Keratinocyte (primary cell): ENCODE measurements around the gene UCN3. TPM values are rescaled to one million over a fixed set of nuclear protein-coding genes. Genes with fewer than 3 reads are reported as not detected.

Experiments
- DNase-seq: peaks from one replicate; pipeline ENCODE4 v3.0.0-alpha.2; 2011; ENCODE audit warnings: low read depth, missing footprints, low spot score
- FAIRE-seq: peaks from 2 replicates; lab custom pipeline; 2011; peaks lifted over from hg19 to GRCh38; lab: Jason Lieb, UNC
- H2AFZ ChIP-seq: 2 replicates; pipeline ENCODE4 v1.6.0; 2012; ENCODE audit warnings: low read length, control low read depth, inconsistent platforms; ENCODE audit not compliant: control insufficient read depth
- H3K27ac ChIP-seq: 2 replicates; pipeline ENCODE4 v1.5.1; 2011; ENCODE audit warnings: low read length; ENCODE audit not compliant: control insufficient read depth, insufficient read depth
- H3K27me3 ChIP-seq: 3 replicates; pipeline ENCODE4 v1.6.0; 2011; ENCODE audit warnings: low read length; ENCODE audit not compliant: control insufficient read depth, insufficient read depth; ENCODE audit errors: extremely low read depth
- H3K36me3 ChIP-seq, 2 experiments: 2 replicates in 1 of 2; 3 replicates in 1 of 2; pipeline ENCODE4 v1.5.1; 2011; ENCODE audit warnings: low read length in 2 of 2, mild to moderate bottlenecking in 1 of 2; ENCODE audit not compliant: control insufficient read depth in 2 of 2, insufficient read depth in 2 of 2; ENCODE audit errors: extremely low read depth in 1 of 2
- H3K4me1 ChIP-seq: 3 replicates; pipeline ENCODE4 v1.5.1; 2011; ENCODE audit warnings: low read length; ENCODE audit not compliant: control insufficient read depth, insufficient read depth; ENCODE audit errors: extremely low read depth
- H3K4me2 ChIP-seq: 3 replicates; pipeline ENCODE4 v1.6.0; 2011; ENCODE audit warnings: low read depth, low read length; ENCODE audit not compliant: control insufficient read depth, insufficient read depth; ENCODE audit errors: extremely low read depth
- H3K4me3 ChIP-seq, 3 experiments: fragments of 200-600 bp in 1 of 3; sonication (generic) in 1 of 3; 2 replicates in 2 of 3; 3 replicates in 1 of 3; pipeline ENCODE4 v1.5.1; 2011 to 2016; ENCODE audit warnings: low read length in 3 of 3, mild to moderate bottlenecking in 3 of 3, control low read depth in 2 of 3, inconsistent platforms in 1 of 3, low read depth in 1 of 3, mixed read lengths in 1 of 3, mixed run types in 1 of 3, moderate library complexity in 1 of 3; ENCODE audit not compliant: control insufficient read depth in 2 of 3, insufficient read depth in 2 of 3; ENCODE audit errors: extremely low read depth in 1 of 3
- H3K79me2 ChIP-seq: 2 replicates; pipeline ENCODE4 v1.6.0; 2012; ENCODE audit warnings: low read length; ENCODE audit not compliant: control insufficient read depth, insufficient read depth
- H3K9ac ChIP-seq: 3 replicates; pipeline ENCODE4 v1.6.0; 2011; ENCODE audit warnings: low read length; ENCODE audit not compliant: control insufficient read depth, insufficient read depth; ENCODE audit errors: extremely low read depth
- H3K9me1 ChIP-seq: 3 replicates; pipeline ENCODE4 v1.6.0; 2011; ENCODE audit warnings: low read length; ENCODE audit not compliant: control insufficient read depth, insufficient read depth; ENCODE audit errors: extremely low read depth
- H3K9me3 ChIP-seq: 2 replicates; pipeline ENCODE4 v1.5.1; 2012; ENCODE audit warnings: low read depth, low read length; ENCODE audit not compliant: control insufficient read depth
- H4K20me1 ChIP-seq: 3 replicates; pipeline ENCODE4 v1.6.0; 2011; ENCODE audit warnings: low read length; ENCODE audit not compliant: control insufficient read depth, insufficient read depth; ENCODE audit errors: extremely low read depth
- EZH2 ChIP-seq: IDR thresholded peaks from one replicate; pipeline ENCODE4 v1.6.1; 2012; ENCODE audit warnings: inconsistent platforms, mild to moderate bottlenecking, low read length, moderate library complexity
- dilution Hi-C: fragments of 300-500 bp; cut with MboI; formaldehyde crosslinking; loops from one replicate; pipeline ENCODE4 v1.7.0; 2020; ENCODE audit warnings: low sequenced_read_pairs; ENCODE audit not compliant: extremely low pct_ligation_motif_present
- polyA plus RNA-seq, 5 experiments: library from polyadenylated mRNA; depleted of rRNA in 3 of 5; stranded (reverse) in 3 of 5; stranded (forward) in 1 of 5; unstranded in 1 of 5; fragments of >200 nt; gene quantifications; 1 replicate in 1 of 5; 2 replicates in 3 of 5; 3 replicates in 1 of 5; pipeline versions ENCODE4 v1.2.1 to v1.2.3, GENCODE V29; 2011 to 2012; ENCODE audit warnings: missing spikeins in 2 of 5, low read depth in 1 of 5, low replicate concordance in 1 of 5
- TF ChIP-seq, protein P1 (sequence below), 3 experiments: IDR thresholded peaks in 1 of 3; conservative IDR thresholded peaks in 1 of 3; optimal IDR thresholded peaks in 1 of 3; 2 replicates in 2 of 3; 3 replicates in 1 of 3; pipeline versions ENCODE3 to v1.5.1; 2011; ENCODE audit warnings: low read length in 3 of 3, mild to moderate bottlenecking in 3 of 3, moderate library complexity in 2 of 3, control low read depth in 1 of 3, inconsistent platforms in 1 of 3; ENCODE audit not compliant: insufficient read depth in 2 of 3; ENCODE audit errors: extremely low read depth in 1 of 3

Gene UCN3
- polyA plus RNA-seq, 1 donor (not counting 4 experiments of a cell fraction or from before 2014, with no cell fraction given): not detected

DNA sequence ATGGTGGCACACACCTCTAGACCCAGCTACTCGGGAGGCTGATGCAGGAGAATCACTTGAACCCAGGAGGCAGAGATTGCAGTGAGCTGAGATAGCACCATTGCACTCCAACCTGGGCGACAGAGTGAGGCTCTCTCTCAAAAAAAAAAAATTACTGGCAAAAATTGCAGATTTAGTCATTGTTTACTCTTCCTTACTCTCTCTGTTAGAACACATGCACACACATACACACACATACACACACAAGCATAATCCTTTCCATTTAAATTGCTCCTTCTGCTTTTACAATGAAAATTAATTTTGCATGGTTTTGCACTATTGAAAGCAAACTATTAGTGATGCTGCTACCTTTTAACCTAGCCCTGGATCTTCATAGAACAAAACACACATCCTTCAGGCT is 15.4 kb upstream of the UCN3 start:
- dilution Hi-C loops: no loop called here
- H3K27me3 ChIP-seq: no peaks in the 10 kb centered on the region
- H3K4me2 ChIP-seq: no peak overlapping the region
- H3K9ac ChIP-seq: no peak overlapping the region
- TF ChIP-seq EZH2: no peak
- TF ChIP-seq, protein P1, sequence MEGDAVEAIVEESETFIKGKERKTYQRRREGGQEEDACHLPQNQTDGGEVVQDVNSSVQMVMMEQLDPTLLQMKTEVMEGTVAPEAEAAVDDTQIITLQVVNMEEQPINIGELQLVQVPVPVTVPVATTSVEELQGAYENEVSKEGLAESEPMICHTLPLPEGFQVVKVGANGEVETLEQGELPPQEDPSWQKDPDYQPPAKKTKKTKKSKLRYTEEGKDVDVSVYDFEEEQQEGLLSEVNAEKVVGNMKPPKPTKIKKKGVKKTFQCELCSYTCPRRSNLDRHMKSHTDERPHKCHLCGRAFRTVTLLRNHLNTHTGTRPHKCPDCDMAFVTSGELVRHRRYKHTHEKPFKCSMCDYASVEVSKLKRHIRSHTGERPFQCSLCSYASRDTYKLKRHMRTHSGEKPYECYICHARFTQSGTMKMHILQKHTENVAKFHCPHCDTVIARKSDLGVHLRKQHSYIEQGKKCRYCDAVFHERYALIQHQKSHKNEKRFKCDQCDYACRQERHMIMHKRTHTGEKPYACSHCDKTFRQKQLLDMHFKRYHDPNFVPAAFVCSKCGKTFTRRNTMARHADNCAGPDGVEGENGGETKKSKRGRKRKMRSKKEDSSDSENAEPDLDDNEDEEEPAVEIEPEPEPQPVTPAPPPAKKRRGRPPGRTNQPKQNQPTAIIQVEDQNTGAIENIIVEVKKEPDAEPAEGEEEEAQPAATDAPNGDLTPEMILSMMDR (optimal IDR thresholded peaks at IDR 0.05 in 1 of 3, IDR thresholded peaks at IDR 0.05 in 1 of 3, conservative IDR thresholded peaks at IDR 0.05 in 1 of 3; ENCODE audit: extremely low read depth in 1 of 3, insufficient read depth in 2 of 3, low read length in 3 of 3): no peak
- H3K4me1 ChIP-seq: no peaks in the 10 kb centered on the region
- H3K79me2 ChIP-seq: no peaks in the 10 kb centered on the region
- no peaks in the 10 kb centered on the region for H4K20me1 ChIP-seq
- H3K27ac ChIP-seq: no peak overlapping the region
- DNase-seq (no peak), FAIRE-seq (no peak)
- no peaks in the 10 kb centered on the region for H3K9me1 ChIP-seq
- H3K9me3 ChIP-seq: no peaks in the 10 kb centered on the region
- H2AFZ ChIP-seq: no peak overlapping the region
- no peak overlapping the region for H3K4me3 ChIP-seq
- H3K36me3 ChIP-seq: no peaks in the 10 kb centered on the region

DNA sequence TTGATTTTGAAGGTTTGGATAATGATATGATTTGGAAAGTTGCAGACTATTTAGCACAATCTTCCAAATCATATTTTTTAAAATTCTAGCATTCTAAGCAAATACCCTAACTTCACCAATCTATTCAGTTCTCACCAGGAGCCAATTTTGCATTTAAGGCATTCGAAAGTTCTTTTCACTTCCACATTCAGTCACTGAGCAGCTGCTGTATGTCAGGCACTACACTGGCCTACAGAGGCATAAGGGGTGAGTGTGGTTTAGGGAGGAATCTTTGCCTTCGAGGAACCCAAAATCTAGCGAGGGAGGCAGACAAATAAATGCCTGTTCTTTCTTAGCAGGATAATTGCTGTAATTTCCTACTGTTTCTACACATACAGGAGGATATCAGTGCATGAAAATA is 10.7 kb upstream of the UCN3 start:
- no peak overlapping the region for H2AFZ ChIP-seq
- no peaks in the 10 kb centered on the region for H3K79me2 ChIP-seq
- no peaks in the 10 kb centered on the region for H3K9me1 ChIP-seq
- no peak for DNase-seq
- H3K27me3 ChIP-seq: peaks cover 3% of the 10 kb centered on the region
- H3K4me1 ChIP-seq: no peaks in the 10 kb centered on the region
- FAIRE-seq: no peak
- H3K9ac ChIP-seq: no peak overlapping the region
- no peak overlapping the region for H3K4me2 ChIP-seq
- H3K27ac ChIP-seq: no peak overlapping the region
- no peaks in the 10 kb centered on the region for H3K9me3 ChIP-seq
- no peaks in the 10 kb centered on the region for H3K36me3 ChIP-seq
- H3K4me3 ChIP-seq: no peak overlapping the region
- H4K20me1 ChIP-seq: no peaks in the 10 kb centered on the region
- dilution Hi-C loops: no loop called here
- TF ChIP-seq, protein P1 (optimal IDR thresholded peaks at IDR 0.05 in 1 of 3, IDR thresholded peaks at IDR 0.05 in 1 of 3, conservative IDR thresholded peaks at IDR 0.05 in 1 of 3; ENCODE audit: extremely low read depth in 1 of 3, insufficient read depth in 2 of 3, low read length in 3 of 3): no peak
- TF ChIP-seq EZH2: no peak
